ENCODE data around the gene FREM2.

DNA sequence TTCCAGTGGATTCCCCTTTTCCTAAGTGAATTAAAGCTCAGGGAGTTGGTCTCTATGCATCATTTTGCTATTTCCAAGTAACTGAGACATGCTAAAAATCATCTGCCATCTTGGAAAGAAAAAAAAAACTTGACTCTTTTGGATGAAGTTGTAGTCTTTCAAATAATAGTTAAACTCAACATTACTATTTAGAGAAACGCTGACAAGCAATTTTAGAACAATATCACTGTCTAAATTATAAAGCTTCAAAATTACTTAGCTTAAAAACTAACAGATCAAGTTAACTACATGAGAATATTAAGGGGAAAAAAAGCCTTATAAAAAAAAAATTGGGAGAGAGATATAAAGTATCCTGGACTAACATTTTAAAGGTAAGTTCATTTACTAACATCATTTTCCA is 235.3 kb downstream of the FREM2 start:
- TF ChIP-seq, protein P1, sequence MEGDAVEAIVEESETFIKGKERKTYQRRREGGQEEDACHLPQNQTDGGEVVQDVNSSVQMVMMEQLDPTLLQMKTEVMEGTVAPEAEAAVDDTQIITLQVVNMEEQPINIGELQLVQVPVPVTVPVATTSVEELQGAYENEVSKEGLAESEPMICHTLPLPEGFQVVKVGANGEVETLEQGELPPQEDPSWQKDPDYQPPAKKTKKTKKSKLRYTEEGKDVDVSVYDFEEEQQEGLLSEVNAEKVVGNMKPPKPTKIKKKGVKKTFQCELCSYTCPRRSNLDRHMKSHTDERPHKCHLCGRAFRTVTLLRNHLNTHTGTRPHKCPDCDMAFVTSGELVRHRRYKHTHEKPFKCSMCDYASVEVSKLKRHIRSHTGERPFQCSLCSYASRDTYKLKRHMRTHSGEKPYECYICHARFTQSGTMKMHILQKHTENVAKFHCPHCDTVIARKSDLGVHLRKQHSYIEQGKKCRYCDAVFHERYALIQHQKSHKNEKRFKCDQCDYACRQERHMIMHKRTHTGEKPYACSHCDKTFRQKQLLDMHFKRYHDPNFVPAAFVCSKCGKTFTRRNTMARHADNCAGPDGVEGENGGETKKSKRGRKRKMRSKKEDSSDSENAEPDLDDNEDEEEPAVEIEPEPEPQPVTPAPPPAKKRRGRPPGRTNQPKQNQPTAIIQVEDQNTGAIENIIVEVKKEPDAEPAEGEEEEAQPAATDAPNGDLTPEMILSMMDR (IDR thresholded peaks at IDR 0.05) = no peak
- TF ChIP-seq EP300 (IDR thresholded peaks at IDR 0.05) (no peak), POLR2A (IDR thresholded peaks at IDR 0.05) (no peak)

Data from sigmoid colon (tissue), 4 donors.